Kidney capillary endothelial cell (primary cell): ENCODE measurements around the gene LONRF2.
A peak's percentile ranks its signal among the peaks of the same experiment; 100 is the strongest.
"Not testable (repeated sequence)": the region's sequence is repeated elsewhere in the genome, so short reads cannot be mapped to it uniquely, and the experiment has no call there.

Experiments used
- DNase-seq: peaks from one replicate; pipeline ENCODE4 v3.0.0-alpha.2; 2018; ENCODE audit warnings: low spot score

The LONRF2 gene

DNA sequence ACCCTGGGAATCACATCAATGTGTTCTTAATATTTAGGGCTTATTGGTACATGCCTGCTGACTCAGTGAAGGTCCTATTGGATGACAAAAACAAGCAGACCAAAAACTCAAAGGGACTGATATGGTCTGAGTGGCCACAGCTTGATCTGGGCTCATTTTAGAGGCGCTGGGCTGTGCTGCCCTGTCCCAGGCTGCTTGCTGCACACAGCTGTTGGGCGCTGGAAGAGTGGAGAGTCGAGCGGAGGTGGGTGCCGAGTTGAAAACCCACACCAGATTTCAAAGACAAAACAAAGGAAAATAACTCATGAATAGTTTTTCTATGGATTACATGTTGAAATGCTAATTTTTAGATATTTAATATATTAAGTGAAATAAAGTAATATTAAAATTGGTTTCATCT lies 68.5 kb downstream of the LONRF2 start:
- no peak for DNase-seq

DNA sequence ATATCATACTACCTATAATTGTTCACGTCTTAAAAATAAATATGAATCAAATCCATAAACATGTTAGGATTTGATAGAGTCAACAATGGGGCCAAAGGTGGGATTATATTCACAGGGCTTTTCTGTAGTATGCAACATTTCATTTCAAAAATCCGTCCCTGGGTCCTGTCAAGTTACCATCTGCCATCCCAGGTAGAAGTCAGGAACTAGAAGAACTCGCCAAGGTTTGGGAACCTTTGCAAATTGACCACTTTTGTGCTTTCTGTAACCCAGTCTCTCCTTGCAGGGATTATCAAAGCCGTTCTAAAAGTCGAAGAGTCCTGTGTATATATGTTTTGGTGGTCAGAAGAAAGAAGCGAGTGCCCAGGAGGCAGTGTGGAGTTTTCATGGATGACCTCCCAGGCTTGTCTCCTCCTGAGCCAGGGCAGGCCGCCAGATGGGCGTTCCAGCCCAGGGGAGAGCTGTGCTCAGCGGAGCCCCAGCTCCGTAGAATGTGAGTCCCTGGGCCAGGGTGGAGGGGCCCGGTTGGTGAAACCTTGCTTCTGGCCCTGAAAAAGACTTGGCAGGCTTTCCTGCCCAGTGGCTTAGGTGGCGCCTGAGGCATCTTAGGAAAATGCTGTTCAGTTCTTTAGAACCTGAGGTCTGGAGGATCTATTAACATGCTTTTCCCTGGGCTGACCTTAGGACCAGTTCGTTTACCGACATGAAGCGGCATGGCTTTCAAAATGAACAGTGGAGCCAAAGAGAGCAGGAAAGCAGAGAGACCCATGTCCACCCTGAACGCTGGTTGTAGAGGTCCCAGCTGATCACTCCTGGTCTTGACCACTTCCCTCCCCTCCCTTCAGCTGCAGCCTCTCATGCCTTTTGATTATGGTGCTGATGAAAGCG lies 69.2 kb downstream of the LONRF2 start:
- DNase-seq = no peak

DNA sequence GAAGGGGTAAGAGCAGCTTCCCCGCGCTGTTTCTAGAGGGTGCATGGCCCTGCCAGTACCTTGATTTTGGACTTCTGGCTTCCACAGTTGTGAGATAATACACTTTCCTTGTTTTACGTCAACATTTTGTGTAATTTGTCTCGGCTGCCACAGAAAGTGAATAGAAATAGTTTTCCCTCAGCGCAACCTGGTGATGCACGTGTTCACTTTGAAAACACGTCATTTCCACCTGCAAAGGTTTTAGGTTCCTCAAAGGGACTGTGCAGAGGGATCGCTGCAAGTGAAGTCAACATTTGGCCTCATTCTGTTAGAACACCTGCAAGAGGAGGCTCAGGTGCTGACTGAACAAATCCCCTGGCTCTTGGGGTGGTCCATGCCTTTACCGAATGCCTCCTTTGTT lies 71.7 kb downstream of the LONRF2 start:
- DNase-seq = no peak

DNA sequence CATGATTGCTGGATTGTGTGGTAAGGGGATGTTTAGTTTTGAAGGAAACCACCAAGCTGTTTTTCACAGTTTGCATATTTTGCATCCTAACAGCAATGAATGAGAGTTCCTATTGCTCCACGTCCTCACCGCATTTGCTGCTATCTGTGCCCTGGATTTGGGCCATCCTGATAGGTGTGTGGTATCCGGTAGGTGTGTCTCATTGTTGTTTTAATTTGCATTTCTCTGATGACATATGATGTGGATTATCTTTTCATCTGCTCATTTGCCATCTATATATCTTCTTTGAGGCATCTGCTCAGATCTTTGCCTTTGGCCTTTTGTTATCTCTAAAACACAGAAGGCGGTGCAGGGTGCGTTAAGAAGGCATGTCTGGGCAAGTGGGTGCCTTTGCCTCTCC lies 73.3 kb downstream of the LONRF2 start:
- no peak for DNase-seq

DNA sequence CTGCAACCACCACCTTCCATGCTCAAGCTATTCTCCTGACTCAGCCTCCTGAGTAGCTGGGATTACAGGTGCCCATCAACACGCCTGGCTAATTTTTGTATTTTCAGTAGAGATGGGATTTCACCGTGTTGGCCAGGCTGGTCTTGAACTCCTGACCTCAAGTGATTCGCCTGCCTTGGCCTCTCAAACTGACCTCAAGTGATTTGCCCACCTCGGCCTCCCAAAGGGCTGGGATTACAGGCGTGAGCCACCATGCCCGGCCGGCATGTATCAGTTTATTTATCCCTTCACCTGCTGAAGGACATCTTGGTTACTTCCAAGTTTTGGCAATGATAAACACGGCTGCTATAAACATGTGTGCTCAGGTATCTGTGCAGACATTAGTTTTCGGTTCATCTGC lies 73.7 kb downstream of the LONRF2 start:
- DNase-seq = not testable (repeated sequence)

DNA sequence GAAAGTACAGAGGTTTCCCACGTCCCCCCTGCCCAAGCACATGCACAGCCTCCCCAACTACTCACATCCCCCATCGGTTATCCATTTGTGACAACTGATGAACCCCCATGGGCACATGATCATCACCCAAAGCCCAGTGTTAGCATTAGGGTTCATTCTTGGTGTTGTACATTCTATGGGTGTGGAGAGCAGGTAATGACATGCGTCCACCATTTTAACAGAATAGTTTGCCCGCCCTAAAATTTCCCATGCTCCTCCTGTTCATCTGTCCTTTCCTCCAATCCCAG lies 74.3 kb downstream of the LONRF2 start:
- no peak for DNase-seq

DNA sequence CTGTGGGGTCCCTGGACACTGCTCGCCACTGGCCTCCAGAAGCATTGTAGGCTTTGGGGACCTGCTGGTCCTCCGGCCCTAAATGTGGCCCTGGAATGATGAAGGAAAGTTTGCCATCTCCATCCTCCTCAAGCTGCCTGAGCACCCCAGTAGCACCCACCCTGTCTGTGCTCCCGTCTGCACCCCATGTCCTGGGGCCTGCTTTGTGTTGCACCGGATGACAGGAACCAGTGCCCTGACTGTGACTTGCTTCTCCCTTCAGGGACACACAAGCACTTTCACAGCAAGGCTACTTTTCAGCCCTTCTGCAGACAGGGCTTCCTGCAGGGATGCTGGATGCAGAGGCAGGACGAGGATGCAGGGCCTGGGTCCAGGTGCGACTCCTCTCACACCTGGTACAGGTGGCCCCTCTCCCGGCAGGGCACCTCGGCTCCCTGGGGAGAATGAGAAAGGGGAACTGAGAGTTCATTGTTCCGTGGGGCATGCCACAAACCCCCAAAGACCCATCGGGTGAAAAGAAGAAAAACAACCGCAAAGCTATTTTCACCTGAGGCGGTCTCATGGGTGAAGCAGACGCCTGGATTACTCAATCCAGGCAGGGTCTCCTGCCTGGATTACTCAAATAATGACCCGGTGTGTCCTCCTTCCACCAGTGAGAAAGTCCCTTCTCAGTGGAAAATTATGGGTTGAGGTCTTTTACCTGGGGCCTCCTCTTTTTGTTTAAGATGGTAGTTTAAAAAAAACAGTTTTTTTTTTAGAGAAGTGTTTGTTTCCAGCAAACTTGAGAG lies 74.9 kb downstream of the LONRF2 start:
- no peak for DNase-seq

DNA sequence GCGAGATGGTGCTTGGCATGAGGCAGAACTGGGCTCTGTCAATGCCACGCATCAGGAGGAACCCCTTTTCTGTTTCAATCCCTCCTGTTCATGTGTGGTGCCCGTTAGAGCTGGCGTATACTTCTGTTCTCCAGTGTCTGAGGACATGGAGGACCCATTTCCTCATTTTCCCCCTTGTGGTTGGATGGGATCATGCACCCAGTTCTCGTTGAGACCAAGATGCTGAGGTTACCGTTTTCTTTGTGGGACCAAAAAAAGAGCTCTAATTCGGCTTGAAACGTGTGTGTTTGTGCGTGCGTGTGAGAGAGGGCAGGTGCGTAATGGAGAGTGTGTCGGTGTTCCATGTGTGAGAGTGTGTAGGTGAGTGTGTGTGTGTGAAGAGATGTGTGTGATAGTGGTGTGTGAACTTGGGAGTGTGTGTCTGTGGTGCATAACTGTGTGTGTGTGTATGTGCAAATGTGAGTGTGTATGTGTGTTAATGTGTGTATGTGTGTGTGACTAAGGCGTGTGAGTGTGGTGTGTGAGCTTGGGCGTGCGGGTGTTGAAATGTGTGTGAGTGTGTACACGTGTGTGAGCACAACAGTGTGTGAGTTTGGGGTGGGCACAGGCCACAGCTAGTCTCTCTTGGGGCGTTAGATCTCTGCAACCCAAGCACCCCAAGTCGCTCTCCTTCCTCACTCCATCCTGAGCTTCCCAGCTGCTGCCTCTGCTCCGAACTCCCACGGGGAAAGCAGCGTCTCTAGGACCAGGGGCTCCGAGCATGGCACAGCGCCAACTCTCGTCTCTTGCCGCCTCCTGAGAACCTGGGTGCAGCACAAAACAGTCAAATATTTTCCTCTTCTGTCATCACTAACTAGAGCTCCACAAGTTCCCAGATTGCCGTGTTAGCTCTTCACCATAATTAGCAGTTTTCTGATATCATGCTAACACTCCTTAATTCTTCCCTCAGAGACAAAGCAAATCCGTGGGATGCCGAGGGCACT lies 75.8 kb downstream of the LONRF2 start:
- DNase-seq = peak; percentile 22

DNA sequence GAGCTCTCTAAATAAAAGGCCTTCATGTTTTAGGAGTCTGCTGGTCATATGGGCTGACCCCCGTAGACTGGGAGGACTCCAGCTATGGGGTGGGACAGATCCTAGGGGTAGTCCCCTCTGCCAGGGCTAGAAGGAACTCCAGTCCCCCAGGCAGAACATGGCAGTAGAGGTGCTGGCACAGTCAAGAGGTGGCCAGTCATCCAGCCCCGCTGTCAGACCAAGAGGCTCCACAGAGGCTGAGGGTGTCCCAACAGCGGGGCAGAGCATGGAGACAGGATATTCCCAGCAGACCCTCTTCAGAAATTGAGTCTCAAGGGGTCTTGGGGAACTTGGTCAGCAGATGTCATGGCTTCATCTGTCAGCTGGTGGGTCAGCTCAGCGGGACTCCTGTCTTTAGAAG lies 76.6 kb downstream of the LONRF2 start:
- no peak for DNase-seq

DNA sequence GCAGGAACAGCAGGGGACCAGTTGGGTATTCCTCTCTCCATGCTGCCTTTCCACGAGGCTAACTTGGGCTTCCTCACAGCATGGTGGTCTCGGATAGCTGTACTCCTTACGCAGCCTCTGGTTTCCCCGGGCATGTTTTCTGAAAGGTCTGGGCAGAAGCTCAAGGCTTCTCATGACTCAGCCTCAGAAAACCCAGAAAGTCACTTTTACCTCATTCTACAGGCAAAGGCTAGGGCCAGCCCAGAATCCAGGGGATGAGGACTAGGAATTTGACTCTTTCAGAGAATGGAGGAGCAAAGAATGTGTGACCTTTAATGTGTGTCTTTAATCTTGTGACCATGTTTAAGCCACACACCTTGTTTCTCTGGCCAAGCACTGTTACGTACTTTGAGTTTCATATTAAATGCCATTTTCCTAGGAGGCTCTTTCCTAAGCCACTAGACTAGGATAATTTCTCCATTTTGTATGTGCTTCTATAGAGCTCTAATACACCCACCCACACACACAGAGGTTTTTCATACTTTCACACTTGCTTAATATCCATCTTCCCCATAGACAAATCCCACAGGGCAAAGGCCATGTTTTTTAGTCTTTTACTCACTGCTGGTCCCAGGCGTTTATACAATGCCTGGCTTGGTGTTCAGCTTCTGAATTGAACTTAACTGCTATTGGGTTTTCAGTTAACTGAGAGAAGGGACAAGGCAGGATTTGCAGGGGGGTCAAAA lies 77.3 kb downstream of the LONRF2 start:
- no peak for DNase-seq

DNA sequence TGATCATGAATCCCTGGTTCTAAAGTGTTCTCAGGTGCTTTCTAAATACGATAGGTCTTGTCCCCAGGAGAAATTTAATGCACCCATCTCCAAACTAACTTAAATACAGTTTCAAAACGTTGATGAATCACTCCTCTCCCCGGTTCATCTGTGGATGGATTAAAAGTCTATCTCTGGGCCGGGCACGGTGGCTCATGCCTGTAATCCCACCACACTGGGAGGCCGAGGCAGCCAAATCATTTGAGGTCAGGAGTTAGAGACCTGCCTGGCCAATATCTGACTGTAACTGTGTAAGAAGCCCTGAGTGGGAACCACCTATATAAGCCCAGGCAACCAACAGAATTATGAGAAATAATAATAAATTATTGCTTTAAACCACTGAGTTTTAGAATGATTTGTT lies 78.7 kb downstream of the LONRF2 start:
- no peak for DNase-seq

DNA sequence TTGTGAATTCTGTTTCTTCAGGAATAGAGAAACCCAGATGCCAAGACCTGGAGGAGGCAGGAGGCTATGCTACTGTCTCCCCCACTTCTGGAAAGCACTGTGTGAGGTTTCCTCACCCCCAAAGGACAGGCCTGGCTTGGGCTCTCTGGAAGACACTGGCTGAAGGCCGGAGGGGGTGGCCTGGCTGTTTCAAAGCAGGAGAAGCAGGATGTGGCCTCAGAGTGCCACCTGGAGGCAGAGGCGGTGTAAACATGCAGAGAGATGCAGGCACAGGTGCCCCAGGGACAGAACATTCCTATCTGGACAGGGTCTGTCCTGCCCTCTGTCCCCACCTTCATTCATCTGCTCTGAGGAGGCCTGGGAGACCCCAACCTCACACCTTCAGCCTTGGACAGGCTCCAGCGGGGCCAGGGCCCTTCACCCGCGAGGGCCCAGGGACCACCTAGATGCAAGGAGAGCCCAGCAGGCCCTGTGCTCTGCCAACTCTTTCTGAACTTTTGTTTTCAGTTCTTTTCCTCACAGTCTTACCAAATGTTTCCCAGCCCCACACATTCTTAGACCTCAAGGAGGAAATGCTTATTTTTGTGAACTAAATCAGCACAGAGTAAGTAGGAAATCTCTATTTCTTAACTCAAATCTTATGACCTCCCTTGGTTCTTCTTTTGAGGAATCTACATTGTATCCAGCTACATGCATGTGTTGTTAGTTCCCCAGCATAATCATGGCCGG lies 79.2 kb downstream of the LONRF2 start:
- DNase-seq = peak; percentile 41

DNA sequence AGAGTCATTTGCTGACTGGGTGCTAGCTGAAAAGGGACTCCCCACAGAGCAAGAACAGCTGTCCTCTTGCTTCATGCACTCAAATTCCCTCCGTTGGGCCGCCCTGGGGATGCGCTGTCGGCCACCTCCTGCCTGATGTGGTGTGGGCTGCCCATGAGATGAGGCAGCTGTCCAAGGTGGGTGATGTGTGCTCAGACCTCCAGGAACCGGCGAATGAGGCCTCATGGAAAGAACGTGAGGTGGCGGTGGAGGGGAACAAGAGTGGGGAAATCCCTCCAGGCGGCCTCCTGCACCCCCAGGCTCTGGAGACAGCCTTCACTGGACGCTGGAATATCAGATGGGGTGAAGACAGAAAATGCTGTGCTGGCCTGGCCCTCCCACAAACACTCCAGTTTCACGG lies 79.8 kb downstream of the LONRF2 start:
- no peak for DNase-seq

DNA sequence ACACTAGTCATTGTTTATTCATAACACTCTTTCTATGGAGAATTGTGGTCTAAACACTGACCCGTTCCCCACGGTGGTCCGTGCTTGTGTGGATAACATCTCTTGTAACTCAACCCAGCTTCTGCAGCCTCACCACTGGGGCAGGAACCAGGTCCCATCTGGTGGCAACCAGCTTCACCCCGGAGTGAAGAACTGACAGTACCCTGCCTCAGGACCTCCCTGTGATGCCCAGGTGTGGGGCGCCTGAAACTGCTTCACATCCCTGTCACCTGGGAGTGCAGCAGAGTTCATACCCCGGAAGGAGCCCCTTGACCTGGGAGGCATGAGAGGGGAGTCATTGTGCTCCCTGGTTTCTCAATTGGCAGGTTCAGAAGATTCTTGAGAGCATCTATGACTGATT lies 81.1 kb downstream of the LONRF2 start:
- no peak for DNase-seq

DNA sequence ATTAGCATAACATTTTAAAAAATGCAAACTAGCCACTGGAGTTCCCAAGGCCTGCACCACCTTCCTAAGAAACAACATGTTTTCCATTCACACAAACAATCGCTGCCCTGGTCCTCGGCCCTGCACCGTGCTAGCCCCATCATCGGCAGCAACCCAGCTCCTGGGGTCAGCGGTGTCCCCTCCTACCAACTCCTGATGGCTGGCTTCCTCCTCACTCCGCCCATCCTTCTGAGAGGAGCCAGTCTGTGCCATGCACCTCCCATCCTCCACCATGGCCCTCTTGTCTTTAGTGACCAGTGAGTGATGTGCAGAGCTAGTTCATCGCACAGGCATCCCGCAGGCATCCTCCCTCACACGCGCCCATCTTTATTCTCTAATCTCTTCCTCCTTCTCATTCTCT lies 81.9 kb downstream of the LONRF2 start:
- DNase-seq = no peak

DNA sequence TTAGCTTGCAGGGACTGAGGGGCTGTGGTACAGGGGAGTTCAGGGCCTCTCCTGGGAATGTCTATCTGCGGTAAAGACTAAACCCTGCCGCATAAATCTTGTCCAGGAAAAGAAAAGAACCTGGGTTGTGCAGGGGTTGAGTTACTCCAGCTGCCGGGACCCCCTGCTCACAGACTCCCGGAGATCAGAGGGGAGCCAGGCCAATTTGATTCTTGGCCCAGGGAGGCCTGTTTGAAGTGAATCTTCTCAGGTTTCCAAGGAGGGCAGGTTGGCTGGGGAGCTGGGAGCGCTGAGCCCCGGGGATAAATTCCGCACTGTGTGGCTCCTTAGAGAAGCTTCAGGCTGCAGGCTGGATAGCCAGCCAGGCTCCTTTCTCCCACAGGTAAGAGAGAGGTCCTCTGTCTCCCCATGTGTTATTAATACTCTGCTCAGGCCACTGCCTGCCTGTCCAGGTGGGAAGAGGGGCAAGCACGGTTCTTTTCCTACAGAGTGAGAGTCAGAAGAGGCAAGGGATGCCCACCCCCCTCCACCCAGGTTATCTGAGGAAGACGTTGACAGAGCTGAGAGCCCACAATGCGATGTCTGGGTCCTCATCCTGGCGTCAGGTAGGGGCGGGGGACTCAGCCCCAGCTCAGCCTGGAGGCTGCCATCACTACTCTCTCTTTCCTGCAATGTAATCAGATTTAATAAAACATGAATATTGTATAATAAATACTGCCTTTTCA lies 82.7 kb downstream of the LONRF2 start:
- no peak for DNase-seq

DNA sequence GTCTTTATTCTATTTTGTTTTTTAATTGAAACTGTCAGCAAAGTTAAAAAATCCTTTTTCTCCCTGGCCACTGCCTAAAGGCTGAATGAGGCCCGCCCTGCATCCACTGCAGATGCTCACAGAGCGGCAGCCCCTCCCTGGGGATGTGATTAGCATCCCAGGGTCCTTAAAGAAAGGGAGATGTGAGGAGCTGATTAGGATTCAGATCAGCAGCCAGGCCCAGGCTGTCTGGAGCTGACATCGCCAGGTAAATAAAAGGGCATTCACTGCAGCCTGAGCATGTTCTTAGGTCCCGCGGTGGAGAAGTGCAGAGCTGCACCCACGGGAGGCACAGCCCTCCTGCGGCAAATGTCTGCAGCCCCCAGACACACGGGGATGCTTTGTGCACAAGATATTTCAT lies 83.8 kb downstream of the LONRF2 start:
- DNase-seq = no peak

DNA sequence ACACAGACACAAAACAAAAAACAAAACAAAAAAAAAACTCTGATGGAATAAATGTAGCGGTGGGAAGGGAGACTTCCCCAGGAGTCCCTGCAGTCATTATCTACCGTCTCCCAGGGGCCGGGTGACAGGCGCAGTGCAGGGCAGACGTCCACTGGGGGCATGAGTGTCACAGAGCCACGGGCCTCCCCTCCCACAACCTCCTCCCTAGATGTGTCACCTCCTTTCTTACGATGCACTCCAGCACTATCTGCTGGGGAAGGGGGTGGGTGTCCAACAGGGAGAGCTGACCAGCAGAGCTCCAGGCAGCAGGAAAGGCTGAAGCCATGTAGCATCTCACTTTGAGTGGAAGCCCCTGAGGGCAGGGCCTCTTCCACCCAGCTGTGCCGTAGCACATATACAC lies 84.5 kb downstream of the LONRF2 start:
- DNase-seq = no peak

DNA sequence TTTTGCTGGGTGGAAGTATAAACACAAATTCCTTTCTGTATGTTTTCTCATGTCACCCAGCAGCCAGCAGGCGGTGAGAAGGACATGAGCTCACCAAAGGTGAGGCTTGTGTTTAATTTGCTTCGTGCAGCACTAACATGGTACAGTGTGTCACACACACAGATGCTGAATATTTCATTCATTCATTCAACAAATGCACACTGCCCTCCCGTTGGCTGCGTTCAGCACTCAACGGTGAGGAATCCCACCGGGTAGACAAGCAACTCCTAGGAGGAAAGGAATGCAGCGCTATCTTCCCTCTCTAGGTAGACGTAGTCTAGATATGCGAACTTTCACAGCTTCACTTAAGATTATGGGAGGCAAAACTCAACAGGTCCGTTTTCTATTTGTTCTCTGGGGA lies 85.1 kb downstream of the LONRF2 start:
- no peak for DNase-seq

DNA sequence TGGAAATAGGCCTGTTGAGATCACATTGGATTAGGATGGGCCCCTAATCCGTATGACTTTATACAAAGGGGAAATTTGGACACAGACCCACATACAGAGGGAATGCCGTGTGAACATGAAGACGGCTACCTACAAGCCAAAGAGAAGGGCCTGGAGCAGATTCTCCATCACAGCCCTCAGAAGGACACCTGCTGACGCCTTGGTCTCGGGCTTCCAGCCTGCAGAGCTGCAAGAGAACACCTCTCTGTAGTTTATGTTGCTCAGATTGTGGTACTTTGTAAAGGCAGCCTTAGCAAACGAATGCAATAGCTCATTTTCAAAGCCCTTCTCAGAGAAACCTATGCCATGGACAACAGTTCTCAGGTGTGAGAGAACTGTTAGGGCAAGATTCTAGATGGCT lies 86.1 kb downstream of the LONRF2 start:
- no peak for DNase-seq
